Inflammatory macrophage treated with lipopolysaccharide for 1 hour (primary cell): ENCODE results near the gene GSG1L.
"Not testable (repeated sequence)": the region's sequence is repeated elsewhere in the genome, so short reads cannot be mapped to it uniquely, and the experiment has no call there.

Source experiments
- DNase-seq, 2 donors: peaks; one replicate each; pipeline ENCODE4 v3.0.0-alpha.2; 2020 to 2022

Gene GSG1L

GRCh38 chr16:27980076-27980775, 83.3 kb downstream of the GSG1L start:
- DNase-seq: no peak

GRCh38 chr16:27979668-27980067, 83.8 kb downstream of the GSG1L start:
- not testable (repeated sequence) for DNase-seq

- no peak for DNase-seq
Observed at GRCh38 chr16:27978876-27979275, 84.6 kb downstream of the GSG1L start.

GRCh38 chr16:27977966-27978365, 85.5 kb downstream of the GSG1L start:
- no peak for DNase-seq

GRCh38 chr16:27976990-27977389, 86.5 kb downstream of the GSG1L start:
- DNase-seq: no peak

GRCh38 chr16:27974896-27975540, 88.5 kb downstream of the GSG1L start:
- no peak for DNase-seq

GRCh38 chr16:27973678-27974077, 89.8 kb downstream of the GSG1L start:
- no peak for DNase-seq

- peak; percentile 21 to 31 for DNase-seq
Observed at GRCh38 chr16:27972500-27972899, 91.0 kb downstream of the GSG1L start.

- no peak for DNase-seq
Observed at GRCh38 chr16:27969574-27969973, 93.9 kb downstream of the GSG1L start.

GRCh38 chr16:27967169-27967568, 96.3 kb downstream of the GSG1L start:
- no peak for DNase-seq

GRCh38 chr16:27966756-27967155, 96.8 kb downstream of the GSG1L start:
- no peak for DNase-seq

GRCh38 chr16:27965801-27966200, 97.7 kb downstream of the GSG1L start:
- DNase-seq: no peak

GRCh38 chr16:27963471-27963965, 100.0 kb downstream of the GSG1L start:
- no peak for DNase-seq

GRCh38 chr16:27962197-27962596, 101.3 kb downstream of the GSG1L start:
- DNase-seq: no peak

GRCh38 chr16:27961296-27961620, 102.3 kb downstream of the GSG1L start:
- no peak for DNase-seq

GRCh38 chr16:27960619-27961295, 102.8 kb downstream of the GSG1L start:
- no peak for DNase-seq

- no peak for DNase-seq
Observed at GRCh38 chr16:27959914-27960313, 103.6 kb downstream of the GSG1L start.

- no peak for DNase-seq
Observed at GRCh38 chr16:27954191-27954590, 109.3 kb downstream of the GSG1L start.

- no peak for DNase-seq
Observed at GRCh38 chr16:27952811-27953210, 110.7 kb downstream of the GSG1L start.

GRCh38 chr16:27951489-27952120, 111.9 kb downstream of the GSG1L start:
- no peak for DNase-seq

GRCh38 chr16:27950206-27950887, 113.2 kb downstream of the GSG1L start:
- no peak for DNase-seq

GRCh38 chr16:27947696-27948095, 115.8 kb downstream of the GSG1L start:
- no peak for DNase-seq
